Activated naive CD8-positive, alpha-beta T cell (primary cell): ENCODE data around the gene SEMA7A.
A peak's percentile ranks its signal among the peaks of the same experiment; 100 is the strongest.

ENCODE experiments used
- H3K27ac Mint-ChIP-seq: one replicate; pipeline ENCODE4 v1.8.0; 2021; ENCODE audit warnings: mixed read lengths
- H3K27me3 Mint-ChIP-seq: one replicate; pipeline ENCODE4 v1.8.0; 2021; ENCODE audit warnings: mixed read lengths
- H3K36me3 Mint-ChIP-seq: one replicate; pipeline ENCODE4 v1.8.0; 2021; ENCODE audit warnings: mixed read lengths
- H3K4me1 Mint-ChIP-seq: one replicate; pipeline ENCODE4 v1.8.0; 2021; ENCODE audit warnings: low read depth, mixed read lengths
- H3K4me3 Mint-ChIP-seq: one replicate; pipeline ENCODE4 v1.8.0; 2021; ENCODE audit warnings: mild to moderate bottlenecking, mixed read lengths
- H3K9me3 Mint-ChIP-seq: one replicate; pipeline ENCODE4 v1.8.0; 2021; ENCODE audit warnings: low read depth, mixed read lengths

SEMA7A gene

DNA sequence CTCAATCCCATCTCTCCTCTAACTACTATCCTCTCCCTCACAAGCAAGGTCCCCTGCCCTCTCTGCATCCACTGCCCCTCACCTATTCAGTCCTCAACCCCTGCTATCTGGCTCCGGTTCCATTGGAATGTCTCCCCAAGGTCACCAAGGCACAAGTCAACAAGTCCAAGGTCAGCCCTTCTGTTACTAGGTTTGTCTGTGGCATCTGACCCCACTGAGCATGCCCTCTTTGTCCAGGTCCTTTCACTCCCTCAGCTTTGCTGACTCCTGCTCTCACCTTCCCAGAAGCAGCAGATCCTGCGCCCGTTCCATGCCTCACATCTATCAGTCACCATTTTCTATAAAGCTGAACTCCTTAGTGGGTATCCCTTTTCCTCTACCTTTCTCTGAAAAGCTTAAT, 8.3 kb upstream of the SEMA7A start:
- Mint-ChIP-seq H3K36me3 (peaks cover 2% of the 10 kb centered on the region), H3K27ac (no peak overlapping the region), H3K4me3 (no peak overlapping the region), H3K4me1 (peaks cover 8% of the 10 kb centered on the region), H3K27me3 (no peaks in the 10 kb centered on the region), H3K9me3 (no peaks in the 10 kb centered on the region)

- Mint-ChIP-seq H3K27ac (no peak overlapping the region), H3K9me3 (no peaks in the 10 kb centered on the region), H3K4me1 (peaks cover 11% of the 10 kb centered on the region), H3K36me3 (peaks cover 2% of the 10 kb centered on the region), H3K4me3 (no peak overlapping the region), H3K27me3 (no peaks in the 10 kb centered on the region)
Observed at GRCh38 chr15:74441248-74441941, 7.6 kb upstream of the SEMA7A start.

DNA sequence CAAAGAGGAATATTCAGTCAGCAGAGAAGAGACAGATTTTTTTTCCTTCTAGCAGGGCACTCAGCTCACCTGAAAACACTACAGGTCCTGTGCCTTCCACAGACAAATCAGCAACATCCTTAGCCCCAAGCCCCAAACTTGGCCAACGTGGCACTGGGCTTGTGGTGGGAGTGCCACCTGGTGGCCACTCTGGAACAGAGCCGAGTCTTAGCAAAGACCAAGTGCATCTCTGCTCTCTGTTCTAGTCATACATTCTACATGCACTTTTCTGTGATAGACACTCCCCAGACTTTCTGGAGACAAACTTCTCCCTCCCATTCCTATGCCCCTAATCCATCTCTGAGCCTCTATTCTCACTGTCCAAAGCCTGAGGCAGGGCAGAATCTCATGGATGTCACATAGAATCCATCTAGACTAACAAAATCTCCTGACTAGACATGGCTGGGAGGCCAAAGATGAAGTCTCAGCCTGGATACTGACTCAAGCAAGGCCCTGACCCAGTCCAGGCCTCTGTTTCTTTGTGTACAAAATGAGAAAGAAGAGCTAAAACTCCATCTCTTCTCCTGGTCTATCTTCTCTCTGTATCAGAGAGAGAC, 5.1 kb upstream of the SEMA7A start:
- no peak overlapping the region for H3K4me3 Mint-ChIP-seq
- H3K27me3 Mint-ChIP-seq, result no peaks in the 10 kb centered on the region
- H3K9me3 Mint-ChIP-seq, result no peaks in the 10 kb centered on the region
- peaks cover 34% of the 10 kb centered on the region for H3K4me1 Mint-ChIP-seq
- H3K27ac Mint-ChIP-seq, result peak overlapping the region; percentile 64
- no peaks in the 10 kb centered on the region for H3K36me3 Mint-ChIP-seq

GRCh38 chr15:74438206-74438605, 4.4 kb upstream of the SEMA7A start:
- Mint-ChIP-seq H3K4me3 (no peak overlapping the region), H3K27ac (peak overlapping the region; percentile 64), H3K36me3 (no peaks in the 10 kb centered on the region), H3K27me3 (no peaks in the 10 kb centered on the region), H3K4me1 (peaks cover 34% of the 10 kb centered on the region), H3K9me3 (no peaks in the 10 kb centered on the region)

DNA sequence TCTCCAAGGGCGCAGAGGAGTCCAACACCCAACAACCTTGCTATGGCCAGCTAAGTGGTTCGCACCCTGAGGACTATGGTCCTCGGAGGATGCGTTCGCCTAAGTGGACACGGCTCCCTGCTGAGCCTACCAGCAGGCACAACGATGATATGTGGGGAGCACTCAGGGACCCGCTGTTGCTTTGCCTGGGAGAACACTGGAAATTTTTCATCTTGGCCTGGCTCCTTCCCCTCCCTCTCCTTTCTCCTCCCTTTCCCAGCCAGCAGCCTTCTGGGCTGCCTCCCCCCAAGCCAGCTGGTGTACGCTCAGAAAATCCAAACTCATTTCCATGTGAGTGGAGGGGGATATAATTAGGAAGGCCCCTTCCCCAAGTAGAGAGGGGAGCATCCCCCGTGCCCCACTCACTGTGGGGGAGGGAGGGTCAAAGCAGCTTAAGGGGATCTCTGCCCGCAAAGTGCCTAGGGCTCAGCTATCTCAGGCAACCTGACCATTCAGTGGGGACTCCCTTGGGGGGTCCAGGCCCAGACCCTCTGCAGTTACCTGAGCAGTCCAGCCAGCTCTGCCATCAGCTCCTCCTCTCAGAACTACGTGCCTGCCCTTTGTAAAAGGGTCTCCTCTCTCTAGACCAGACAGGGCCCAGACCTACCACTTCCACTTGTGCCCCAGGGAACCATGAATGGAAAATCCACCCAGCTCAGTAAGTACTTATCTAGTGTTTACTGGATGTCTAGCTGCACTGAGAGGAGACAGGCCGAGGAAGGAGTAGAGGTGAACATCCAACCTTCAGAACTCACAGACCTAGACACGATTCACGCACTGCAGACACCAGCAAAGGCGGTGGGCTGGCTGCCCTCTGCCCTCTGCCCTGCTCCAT, 742 bp upstream of the SEMA7A start:
- Mint-ChIP-seq H3K27me3 (no peaks in the 10 kb centered on the region), H3K27ac (peak overlapping the region; percentile 83), H3K4me1 (peaks cover 57% of the 10 kb centered on the region), H3K4me3 (peak overlapping the region; percentile 86), H3K36me3 (peaks cover 10% of the 10 kb centered on the region), H3K9me3 (no peaks in the 10 kb centered on the region)

DNA sequence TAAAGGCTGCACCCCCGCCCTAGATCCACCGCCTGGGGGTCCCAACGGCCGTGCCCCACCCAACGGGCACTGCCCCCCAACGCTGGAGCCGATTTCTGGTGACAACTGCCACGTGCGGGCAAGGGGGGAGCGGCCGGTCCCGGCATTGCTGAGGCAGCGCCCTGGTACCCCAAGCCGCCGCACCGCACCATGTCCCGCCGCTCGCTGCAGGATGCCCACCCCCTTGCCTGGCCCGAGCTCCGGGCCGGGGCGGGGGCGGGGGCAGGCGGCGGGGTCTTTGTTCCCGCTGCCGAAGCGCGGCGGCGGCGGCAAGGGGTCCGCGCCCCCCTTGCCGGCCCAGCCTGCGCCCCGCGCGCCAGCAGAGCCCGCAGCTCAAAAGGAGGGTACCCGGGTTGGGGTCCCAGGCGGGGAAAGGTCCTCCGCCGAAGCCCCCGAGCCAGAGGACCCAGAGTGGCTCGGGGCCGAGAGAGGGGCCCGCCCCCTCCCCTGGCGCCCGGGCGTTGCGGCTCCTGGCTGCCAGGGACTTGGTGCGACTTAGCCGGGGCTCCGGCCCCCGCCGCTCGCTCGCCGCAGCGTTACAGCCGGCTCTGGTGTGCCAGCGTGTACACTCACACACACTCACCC, 678 bp downstream of the SEMA7A start:
- Mint-ChIP-seq H3K4me1 (peaks cover 54% of the 10 kb centered on the region), H3K4me3 (peak overlapping the region; percentile 94), H3K27ac (peak overlapping the region; percentile 80), H3K36me3 (peaks cover 10% of the 10 kb centered on the region), H3K27me3 (no peaks in the 10 kb centered on the region), H3K9me3 (no peaks in the 10 kb centered on the region)

- Mint-ChIP-seq H3K36me3 (peaks cover 10% of the 10 kb centered on the region), H3K27ac (peak overlapping the region; percentile 80), H3K9me3 (no peaks in the 10 kb centered on the region), H3K4me1 (peaks cover 61% of the 10 kb centered on the region), H3K27me3 (no peaks in the 10 kb centered on the region), H3K4me3 (peak overlapping the region; percentile 94)
Observed at GRCh38 chr15:74432271-74432967, 1.3 kb downstream of the SEMA7A start.

- Mint-ChIP-seq H3K27ac (peak overlapping the region; percentile 80), H3K9me3 (no peaks in the 10 kb centered on the region)
Observed at GRCh38 chr15:74431645-74432044, 2.1 kb downstream of the SEMA7A start.

GRCh38 chr15:74431116-74431515, 2.6 kb downstream of the SEMA7A start:
- peak overlapping the region; percentile 94 for H3K4me3 Mint-ChIP-seq
- H3K36me3 Mint-ChIP-seq, result peaks cover 12% of the 10 kb centered on the region
- H3K9me3 Mint-ChIP-seq, result no peaks in the 10 kb centered on the region
- H3K27ac Mint-ChIP-seq, result peak overlapping the region; percentile 90
- H3K27me3 Mint-ChIP-seq, result no peaks in the 10 kb centered on the region
- H3K4me1 Mint-ChIP-seq, result peaks cover 65% of the 10 kb centered on the region

More at GRCh38 chr15:74431645-74432044, 2.1 kb downstream of the SEMA7A start:
- Mint-ChIP-seq H3K4me3 (peak overlapping the region; percentile 94), H3K36me3 (peaks cover 12% of the 10 kb centered on the region), H3K27me3 (no peaks in the 10 kb centered on the region), H3K4me1 (peaks cover 65% of the 10 kb centered on the region)

GRCh38 chr15:74430510-74430951, 3.2 kb downstream of the SEMA7A start:
- peak overlapping the region; percentile 90 for H3K27ac Mint-ChIP-seq
- H3K36me3 Mint-ChIP-seq, result peaks cover 12% of the 10 kb centered on the region
- peaks cover 63% of the 10 kb centered on the region for H3K4me1 Mint-ChIP-seq
- no peaks in the 10 kb centered on the region for H3K27me3 Mint-ChIP-seq
- H3K9me3 Mint-ChIP-seq, result no peaks in the 10 kb centered on the region
- peak overlapping the region; percentile 94 for H3K4me3 Mint-ChIP-seq

GRCh38 chr15:74429781-74430400, 3.9 kb downstream of the SEMA7A start:
- Mint-ChIP-seq H3K4me1 (peaks cover 58% of the 10 kb centered on the region), H3K4me3 (peak overlapping the region; percentile 94), H3K27ac (peak overlapping the region; percentile 90), H3K27me3 (no peaks in the 10 kb centered on the region), H3K36me3 (peaks cover 12% of the 10 kb centered on the region), H3K9me3 (no peaks in the 10 kb centered on the region)

- peak overlapping the region; percentile 94 for H3K4me3 Mint-ChIP-seq
- peaks cover 12% of the 10 kb centered on the region for H3K36me3 Mint-ChIP-seq
- H3K27me3 Mint-ChIP-seq, result no peaks in the 10 kb centered on the region
- H3K4me1 Mint-ChIP-seq, result peaks cover 56% of the 10 kb centered on the region
- H3K27ac Mint-ChIP-seq, result peak overlapping the region; percentile 90
- no peaks in the 10 kb centered on the region for H3K9me3 Mint-ChIP-seq
Observed at GRCh38 chr15:74428970-74429780, 4.6 kb downstream of the SEMA7A start.

DNA sequence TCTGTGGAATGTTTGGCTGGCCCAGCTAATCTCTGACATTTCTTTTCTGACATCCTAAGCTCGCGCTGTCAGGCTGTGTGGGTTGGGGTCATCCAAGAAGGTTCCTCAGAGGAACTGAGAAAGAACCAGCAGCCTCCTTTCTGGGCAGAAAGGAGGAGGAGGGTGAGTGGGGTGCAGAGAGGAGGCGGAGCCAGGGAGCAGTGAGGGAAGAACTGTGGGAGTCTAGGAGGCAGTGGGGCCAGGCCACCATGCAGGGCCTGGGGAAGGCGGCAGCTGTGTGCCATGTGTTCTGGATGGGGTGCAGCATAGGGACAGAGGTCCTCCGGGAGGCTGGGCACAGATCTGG, 5.3 kb downstream of the SEMA7A start:
- peak overlapping the region; percentile 77 for H3K27ac Mint-ChIP-seq
- H3K9me3 Mint-ChIP-seq, result no peaks in the 10 kb centered on the region
- H3K27me3 Mint-ChIP-seq, result no peaks in the 10 kb centered on the region
- peak overlapping the region; percentile 94 for H3K4me3 Mint-ChIP-seq
- peaks cover 62% of the 10 kb centered on the region for H3K4me1 Mint-ChIP-seq
- peaks cover 16% of the 10 kb centered on the region for H3K36me3 Mint-ChIP-seq
